Endothelial cell (in vitro differentiated cells): ENCODE results near the gene FBXW12. TPM values are rescaled to one million over a fixed set of nuclear protein-coding genes. Genes with fewer than 3 reads are reported as not detected.

Source experiments
- DNase-seq: peaks from one replicate; pipeline ENCODE4 v3.0.0; 2021; ENCODE audit warnings: low spot score
- H3K27ac Mint-ChIP-seq: one replicate; pipeline ENCODE4 v1.8.0; 2021; ENCODE audit warnings: mixed read lengths, inconsistent platforms; ENCODE audit not compliant: unreplicated experiment
- H3K27me3 Mint-ChIP-seq: one replicate; pipeline ENCODE4 v1.8.0; 2021; ENCODE audit warnings: mild to moderate bottlenecking, moderate library complexity, mixed read lengths, inconsistent platforms; ENCODE audit not compliant: unreplicated experiment
- H3K36me3 Mint-ChIP-seq: one replicate; pipeline ENCODE4 v1.8.0; 2021; ENCODE audit warnings: mild to moderate bottlenecking, low read depth, mixed read lengths, inconsistent platforms; ENCODE audit not compliant: unreplicated experiment
- H3K4me1 Mint-ChIP-seq: one replicate; pipeline ENCODE4 v1.8.0; 2021; ENCODE audit warnings: mild to moderate bottlenecking, mixed read lengths, inconsistent platforms; ENCODE audit not compliant: unreplicated experiment
- H3K4me3 Mint-ChIP-seq: one replicate; pipeline ENCODE4 v1.8.0; 2021; ENCODE audit warnings: mild to moderate bottlenecking, mixed read lengths, inconsistent platforms; ENCODE audit not compliant: unreplicated experiment
- H3K9me3 Mint-ChIP-seq: one replicate; pipeline ENCODE4 v1.8.0; 2021; ENCODE audit warnings: mixed read lengths, inconsistent platforms; ENCODE audit not compliant: unreplicated experiment
- CTCF ChIP-seq: fragments of 200-600 bp; sonication (generic); IDR thresholded peaks from one replicate; pipeline ENCODE4 v1.5.0; 2021; ENCODE audit warnings: antibody characterized with exemption; ENCODE audit not compliant: unreplicated experiment
- total RNA-seq: library from RNA; stranded (reverse); fragmentation: NEBNext Ultra II Directional; extraction: Animal tissue kit (Norgen Biotek cat#: 25700); gene quantifications from one replicate; pipeline ENCODE4 v1.2.1, GENCODE V29; 2021; ENCODE audit not compliant: unreplicated experiment

FBXW12 gene
- total RNA-seq, 1 donor from 2014 or later = not detected

GRCh38 chr3:48435223-48435595, 63.2 kb downstream of the FBXW12 start:
- H3K27me3 Mint-ChIP-seq = peaks cover 17% of the 10 kb centered on the region
- no peak for TF ChIP-seq CTCF

GRCh38 chr3:48435774-48436476, 63.9 kb downstream of the FBXW12 start:
- Mint-ChIP-seq H3K27me3 (peaks cover 23% of the 10 kb centered on the region), H3K36me3 (peaks cover 10% of the 10 kb centered on the region), H3K4me3 (no peak overlapping the region), H3K4me1 (peaks cover 13% of the 10 kb centered on the region), H3K27ac (no peak overlapping the region), H3K9me3 (no peaks in the 10 kb centered on the region)
- DNase-seq = peak; percentile 90
- TF ChIP-seq CTCF = peak; percentile 94

More at GRCh38 chr3:48435223-48435595, 63.2 kb downstream of the FBXW12 start:
- Mint-ChIP-seq H3K4me3 (peak overlapping the region; percentile 47), H3K9me3 (no peaks in the 10 kb centered on the region), H3K27ac (no peak overlapping the region), H3K36me3 (peaks cover 10% of the 10 kb centered on the region), H3K4me1 (peaks cover 17% of the 10 kb centered on the region)
- DNase-seq = no peak

GRCh38 chr3:48436477-48436787, 64.4 kb downstream of the FBXW12 start:
- no peak for TF ChIP-seq CTCF
- Mint-ChIP-seq H3K4me3 (no peak overlapping the region), H3K27me3 (peaks cover 22% of the 10 kb centered on the region), H3K4me1 (peaks cover 12% of the 10 kb centered on the region), H3K9me3 (no peaks in the 10 kb centered on the region), H3K36me3 (peaks cover 10% of the 10 kb centered on the region), H3K27ac (no peak overlapping the region)
- DNase-seq = no peak

- H3K9me3 Mint-ChIP-seq = no peaks in the 10 kb centered on the region
- peaks cover 23% of the 10 kb centered on the region for H3K27me3 Mint-ChIP-seq
- DNase-seq = no peak
- H3K4me1 Mint-ChIP-seq = peaks cover 12% of the 10 kb centered on the region
- H3K27ac Mint-ChIP-seq = no peak overlapping the region
- peaks cover 12% of the 10 kb centered on the region for H3K36me3 Mint-ChIP-seq
- no peak for TF ChIP-seq CTCF
- no peak overlapping the region for H3K4me3 Mint-ChIP-seq
Measured at GRCh38 chr3:48436855-48437254, 64.8 kb downstream of the FBXW12 start.

- Mint-ChIP-seq H3K36me3 (peaks cover 7% of the 10 kb centered on the region), H3K27ac (no peak overlapping the region), H3K9me3 (no peaks in the 10 kb centered on the region), H3K4me3 (peak overlapping the region; percentile 3), H3K4me1 (peaks cover 14% of the 10 kb centered on the region), H3K27me3 (peaks cover 23% of the 10 kb centered on the region)
- no peak for TF ChIP-seq CTCF
- DNase-seq = no peak
Measured at GRCh38 chr3:48437812-48438211, 65.8 kb downstream of the FBXW12 start.
